Neural cell (in vitro differentiated cells): ENCODE data around the gene LLPH.

Experiments used
- POLR2AphosphoS5 ChIP-seq: IDR thresholded peaks from 2 replicates; pipeline ENCODE4 v1.6.1; 2012
- TF ChIP-seq, protein P1 (sequence below): fragments of 450-650 bp; IDR thresholded peaks from 2 replicates; pipeline ENCODE4 v1.5.1; 2014; ENCODE audit warnings: antibody characterized with exemption, mild to moderate bottlenecking, moderate library complexity; ENCODE audit not compliant: poor library complexity, severe bottlenecking

DNA sequence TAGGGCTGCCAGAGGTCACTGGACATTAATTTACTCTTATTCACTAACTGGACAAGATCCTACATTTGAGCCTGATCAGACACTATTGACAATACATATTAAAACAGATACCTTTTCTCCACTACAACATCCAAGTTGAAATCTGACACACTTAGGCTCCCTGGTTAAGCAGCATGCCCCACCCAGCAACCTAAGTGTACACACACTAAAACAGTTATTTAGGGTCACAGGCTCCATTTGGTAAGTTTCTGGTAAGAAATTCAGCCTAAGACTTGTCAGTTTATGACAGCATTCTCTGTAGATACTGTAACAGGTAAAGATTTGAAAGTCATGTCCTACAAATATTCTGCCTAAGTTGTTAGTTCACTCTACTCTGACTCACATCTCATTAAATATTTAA is 12.3 kb upstream of the LLPH start:
- TF ChIP-seq, protein P1, sequence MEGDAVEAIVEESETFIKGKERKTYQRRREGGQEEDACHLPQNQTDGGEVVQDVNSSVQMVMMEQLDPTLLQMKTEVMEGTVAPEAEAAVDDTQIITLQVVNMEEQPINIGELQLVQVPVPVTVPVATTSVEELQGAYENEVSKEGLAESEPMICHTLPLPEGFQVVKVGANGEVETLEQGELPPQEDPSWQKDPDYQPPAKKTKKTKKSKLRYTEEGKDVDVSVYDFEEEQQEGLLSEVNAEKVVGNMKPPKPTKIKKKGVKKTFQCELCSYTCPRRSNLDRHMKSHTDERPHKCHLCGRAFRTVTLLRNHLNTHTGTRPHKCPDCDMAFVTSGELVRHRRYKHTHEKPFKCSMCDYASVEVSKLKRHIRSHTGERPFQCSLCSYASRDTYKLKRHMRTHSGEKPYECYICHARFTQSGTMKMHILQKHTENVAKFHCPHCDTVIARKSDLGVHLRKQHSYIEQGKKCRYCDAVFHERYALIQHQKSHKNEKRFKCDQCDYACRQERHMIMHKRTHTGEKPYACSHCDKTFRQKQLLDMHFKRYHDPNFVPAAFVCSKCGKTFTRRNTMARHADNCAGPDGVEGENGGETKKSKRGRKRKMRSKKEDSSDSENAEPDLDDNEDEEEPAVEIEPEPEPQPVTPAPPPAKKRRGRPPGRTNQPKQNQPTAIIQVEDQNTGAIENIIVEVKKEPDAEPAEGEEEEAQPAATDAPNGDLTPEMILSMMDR: no peak
- TF ChIP-seq POLR2AphosphoS5: no peak
